HUES64 (cell line): ENCODE results near the gene SUN1.
"Not testable (repeated sequence)": the region's sequence is repeated elsewhere in the genome, so short reads cannot be mapped to it uniquely, and the experiment has no call there.

ENCODE experiments used
- H3K27ac ChIP-seq: 2 replicates; pipeline ENCODE4 v1.7.0; 2013; ENCODE audit warnings: low read depth, low read length, inconsistent platforms
- H3K27me3 ChIP-seq: 2 replicates; pipeline ENCODE4 v1.6.1; 2013; ENCODE audit warnings: mild to moderate bottlenecking, low read length; ENCODE audit not compliant: insufficient read depth
- H3K36me3 ChIP-seq: 2 replicates; pipeline ENCODE4 v1.6.1; 2013; ENCODE audit warnings: mild to moderate bottlenecking, low read length; ENCODE audit not compliant: insufficient read depth
- H3K4me1 ChIP-seq: 2 replicates; pipeline ENCODE4 v1.6.1; 2013; ENCODE audit warnings: mild to moderate bottlenecking, low read length, moderate library complexity; ENCODE audit not compliant: insufficient read depth
- H3K4me3 ChIP-seq: 2 replicates; pipeline ENCODE4 v1.5.1; 2013; ENCODE audit warnings: mild to moderate bottlenecking, low read length, moderate library complexity
- H3K9ac ChIP-seq: 2 replicates; pipeline ENCODE4 v1.6.1; 2013; ENCODE audit warnings: mild to moderate bottlenecking, low read depth, low read length
- H3K9me3 ChIP-seq: 2 replicates; pipeline ENCODE4 v1.6.1; 2013; ENCODE audit warnings: low read depth, low read length; ENCODE audit not compliant: insufficient read depth
- WGBS: fragments of 150-250, 120-280 bp; methylation state at CpG from one replicate; pipeline ENCODE4 v1.1.7; 2013; ENCODE audit warnings: missing lambda C conversion rate; 5-methylcytosine and 5-hydroxymethylcytosine counted together

Gene SUN1

GRCh38 chr7:902996-903395 is 70.7 kb downstream of the SUN1 start:
- Histone ChIP-seq H3K4me3 (no peak overlapping the region), H3K27me3 (peaks cover 27% of the 10 kb centered on the region), H3K9ac (no peak overlapping the region), H3K36me3 (no peaks in the 10 kb centered on the region), H3K4me1 (no peaks in the 10 kb centered on the region), H3K27ac (no peak overlapping the region), H3K9me3 (no peaks in the 10 kb centered on the region)
- 91% methylated on average over 22 of the region's 22 CpGs for WGBS

- H3K36me3 ChIP-seq: no peaks in the 10 kb centered on the region
- no peak overlapping the region for H3K4me3 ChIP-seq
- no peaks in the 10 kb centered on the region for H3K4me1 ChIP-seq
- 90% methylated on average over 37 of the region's 37 CpGs for WGBS
- H3K9me3 ChIP-seq: no peaks in the 10 kb centered on the region
- peaks cover 33% of the 10 kb centered on the region for H3K27me3 ChIP-seq
- no peak overlapping the region for H3K27ac ChIP-seq
- H3K9ac ChIP-seq: no peak overlapping the region
These were observed 71.9 kb downstream of the SUN1 start for GRCh38 chr7:903921-904755.

GRCh38 chr7:904847-905246 is 72.6 kb downstream of the SUN1 start:
- 70% methylated on average over 20 of the region's 20 CpGs for WGBS
- H3K27ac ChIP-seq: no peak overlapping the region
- H3K9me3 ChIP-seq: no peaks in the 10 kb centered on the region
- no peak overlapping the region for H3K9ac ChIP-seq
- peaks cover 40% of the 10 kb centered on the region for H3K27me3 ChIP-seq
- no peaks in the 10 kb centered on the region for H3K36me3 ChIP-seq
- H3K4me3 ChIP-seq: no peak overlapping the region
- no peaks in the 10 kb centered on the region for H3K4me1 ChIP-seq

GRCh38 chr7:906776-907157 is 74.5 kb downstream of the SUN1 start:
- WGBS: 71% methylated on average over 10 of the region's 10 CpGs
- peaks cover 42% of the 10 kb centered on the region for H3K27me3 ChIP-seq
- no peak overlapping the region for H3K4me3 ChIP-seq
- H3K9me3 ChIP-seq: no peaks in the 10 kb centered on the region
- no peak overlapping the region for H3K9ac ChIP-seq
- no peaks in the 10 kb centered on the region for H3K36me3 ChIP-seq
- no peak overlapping the region for H3K27ac ChIP-seq
- no peaks in the 10 kb centered on the region for H3K4me1 ChIP-seq

- WGBS: 88% methylated on average over 49 of the region's 49 CpGs
- Histone ChIP-seq H3K27ac (no peak overlapping the region), H3K9me3 (no peaks in the 10 kb centered on the region), H3K36me3 (no peaks in the 10 kb centered on the region), H3K9ac (no peak overlapping the region), H3K27me3 (peaks cover 42% of the 10 kb centered on the region), H3K4me1 (no peaks in the 10 kb centered on the region), H3K4me3 (no peak overlapping the region)
These were observed 75.1 kb downstream of the SUN1 start for GRCh38 chr7:907158-907980.

- H3K27me3 ChIP-seq: peaks cover 42% of the 10 kb centered on the region
- WGBS: 82% methylated on average over 12 of the region's 12 CpGs
- no peaks in the 10 kb centered on the region for H3K4me1 ChIP-seq
- no peak overlapping the region for H3K27ac ChIP-seq
- no peak overlapping the region for H3K9ac ChIP-seq
- no peak overlapping the region for H3K4me3 ChIP-seq
- no peaks in the 10 kb centered on the region for H3K9me3 ChIP-seq
- H3K36me3 ChIP-seq: no peaks in the 10 kb centered on the region
These were observed 75.9 kb downstream of the SUN1 start for GRCh38 chr7:908159-908581.

GRCh38 chr7:908591-909357 is 76.5 kb downstream of the SUN1 start:
- not testable (repeated sequence) for H3K9ac ChIP-seq, H3K36me3 ChIP-seq, H3K27ac ChIP-seq, H3K4me1 ChIP-seq, H3K9me3 ChIP-seq
- H3K27me3 ChIP-seq: peaks cover 42% of the 10 kb centered on the region
- 15% methylated on average over 51 of the region's 73 CpGs for WGBS
- peak overlapping the region; percentile 45 for H3K4me3 ChIP-seq

- WGBS: 56% methylated on average over 56 of the region's 58 CpGs
- H3K27ac ChIP-seq: no peak overlapping the region
- no peaks in the 10 kb centered on the region for H3K4me1 ChIP-seq
- H3K36me3 ChIP-seq: no peaks in the 10 kb centered on the region
- no peak overlapping the region for H3K9ac ChIP-seq
- H3K4me3 ChIP-seq: peak overlapping the region; percentile 33
- H3K9me3 ChIP-seq: no peaks in the 10 kb centered on the region
- peaks cover 34% of the 10 kb centered on the region for H3K27me3 ChIP-seq
These were observed 77.4 kb downstream of the SUN1 start for GRCh38 chr7:909358-910329.

GRCh38 chr7:910441-910861 is 78.2 kb downstream of the SUN1 start:
- Histone ChIP-seq H3K9me3 (no peaks in the 10 kb centered on the region), H3K36me3 (no peaks in the 10 kb centered on the region), H3K4me3 (no peak overlapping the region), H3K27ac (no peak overlapping the region), H3K27me3 (peaks cover 27% of the 10 kb centered on the region), H3K9ac (no peak overlapping the region), H3K4me1 (no peaks in the 10 kb centered on the region)
- WGBS: 77% methylated on average over 11 of the region's 11 CpGs

GRCh38 chr7:910931-911431 is 78.7 kb downstream of the SUN1 start:
- Histone ChIP-seq H3K4me3 (no peak overlapping the region), H3K9me3 (no peaks in the 10 kb centered on the region), H3K36me3 (no peaks in the 10 kb centered on the region), H3K27me3 (peaks cover 24% of the 10 kb centered on the region), H3K27ac (no peak overlapping the region), H3K9ac (no peak overlapping the region), H3K4me1 (no peaks in the 10 kb centered on the region)
- WGBS: 86% methylated on average over 19 of the region's 19 CpGs
